ENCODE data around the gene COL26A1. TPM values are rescaled to one million over a fixed set of nuclear protein-coding genes. Genes with fewer than 3 reads are reported as not detected.

COL26A1 gene
- total and polyA plus RNA-seq, 2 of the 4 experiments (the other 2 are of a cell fraction), result not detected

- no TSS peak for BruUV-seq (replicated peaks)
- ATAC-seq (ENCODE audit: low read depth) (no peak), DNase-seq (no peak)
- no peak overlapping the region for H3K4me2 ChIP-seq (ENCODE audit: low read depth, low read length)
- TF ChIP-seq RCOR1 (IDR thresholded peaks at IDR 0.05; ENCODE audit: insufficient replicate concordance, low read length) (no peak), ELK1 (IDR thresholded peaks at IDR 0.05; ENCODE audit: borderline replicate concordance, low read depth, low read length) (no peak), MAZ (IDR thresholded peaks at IDR 0.05; ENCODE audit: borderline replicate concordance, low read depth, low read length) (no peak), CTCF (conservative IDR thresholded peaks at IDR 0.05; ENCODE audit: low read depth, low read length) (no peak), FOS (IDR thresholded peaks at IDR 0.05; ENCODE audit: low read depth, low read length) (no peak), BHLHE40 (IDR thresholded peaks at IDR 0.05; ENCODE audit: low read depth, low read length) (no peak), MAFK (IDR thresholded peaks at IDR 0.05; ENCODE audit: low read depth, low read length) (no peak), RFX5 (IDR thresholded peaks at IDR 0.05; ENCODE audit: low read depth, low read length) (no peak), CEBPB (IDR thresholded peaks at IDR 0.05; ENCODE audit: low read depth, low read length) (no peak), CHD1 (IDR thresholded peaks at IDR 0.05; ENCODE audit: low read depth, low read length) (no peak), NFE2L2 (IDR thresholded peaks at IDR 0.05; ENCODE audit: low read depth, low read length) (no peak), SMC3 (IDR thresholded peaks at IDR 0.05; ENCODE audit: low read depth, low read length) (no peak), RAD21 (IDR thresholded peaks at IDR 0.05; ENCODE audit: low read length) (no peak)
- no peaks in the 10 kb centered on the region for H3K79me1 ChIP-seq (ENCODE audit: low read depth in 1 of 2, low read length in 2 of 2)
- H2BK20ac ChIP-seq (ENCODE audit: low read depth, low read length), result no peak overlapping the region
- H3K27ac ChIP-seq (ENCODE audit: insufficient read depth, low read length), result no peak overlapping the region
- no peak overlapping the region for H2AK5ac ChIP-seq (ENCODE audit: low read depth, low read length)
- no peak overlapping the region for H4K8ac ChIP-seq (ENCODE audit: low read depth in 2 of 2, low read length in 2 of 2)
- in situ Hi-C loops (cut with MboI; ENCODE audit: low sequenced_read_pairs), result no loop called here
- no peak overlapping the region for H3K18ac ChIP-seq (ENCODE audit: low read depth, low read length)
- dilution Hi-C loops (cut with HindIII; ENCODE audit: low sequenced_read_pairs, unreplicated experiment), result no loop called here
- POLR2A ChIA-PET (ENCODE audit: unreplicated experiment), result no interaction called here
- H4K20me1 ChIP-seq (ENCODE audit: insufficient read depth, low read length), result no peaks in the 10 kb centered on the region
- no peak overlapping the region for H3K23ac ChIP-seq (ENCODE audit: low read depth, low read length)
- no peak overlapping the region for H3K14ac ChIP-seq (replicated peaks; ENCODE audit: low read depth, low read length)
- no peak overlapping the region for H2AFZ ChIP-seq (replicated peaks; ENCODE audit: low read length, poor library complexity)
- WGBS, 2 experiments (ENCODE audit: extremely low coverage in 2 of 2, insufficient read length in 1 of 2), result no CpG with 5 or more reads among the region's 1 CpG
- H3K9me3 ChIP-seq (ENCODE audit: control insufficient read depth, insufficient read depth, low read length), result peaks cover 17% of the 10 kb centered on the region; the same call in 1 of the 2 replicates
- H3K4me3 ChIP-seq (ENCODE audit: insufficient read depth, low read depth, low read length), result no peak overlapping the region
- H3K4me1 ChIP-seq (ENCODE audit: control insufficient read depth, insufficient read depth, low read length), result no peaks in the 10 kb centered on the region
- intact Hi-C loops (cut with micrococcal nuclease), result no loop called here
- H3K9me1 ChIP-seq (ENCODE audit: insufficient read depth, low read length), result no peaks in the 10 kb centered on the region
- H2AK9ac ChIP-seq (replicated peaks; ENCODE audit: low read depth, low read length, poor library complexity), result no peak overlapping the region
- CTCF ChIA-PET, result no interaction called here
- H2BK15ac ChIP-seq (ENCODE audit: low read depth, low read length), result no peak overlapping the region
- no peak overlapping the region for H4K91ac ChIP-seq (ENCODE audit: insufficient read depth, low read depth, low read length)
- no peak overlapping the region for H3K56ac ChIP-seq (ENCODE audit: extremely low read depth, insufficient read depth, low read length)
- no peak overlapping the region for H4K5ac ChIP-seq (ENCODE audit: low read depth, low read length)
- H2BK5ac ChIP-seq (ENCODE audit: low read depth, low read length, poor library complexity, severe bottlenecking), result no peak overlapping the region
- H2BK120ac ChIP-seq (ENCODE audit: low read depth, low read length), result no peak overlapping the region
- H3K9ac ChIP-seq (ENCODE audit: low read depth, low read length), result no peak overlapping the region
- H3K4ac ChIP-seq (ENCODE audit: low read depth, low read length), result no peak overlapping the region
- no peaks in the 10 kb centered on the region for H3K36me3 ChIP-seq (ENCODE audit: control insufficient read depth, insufficient read depth, low read length)
- peaks cover 31% of the 10 kb centered on the region for H3K27me3 ChIP-seq (ENCODE audit: control insufficient read depth, insufficient read depth, low read length)
Observed at GRCh38 chr7:101578552-101578951, 215.9 kb downstream of the COL26A1 start.
